Astrocyte (in vitro differentiated cells and primary cell): Measurements from ENCODE around the gene MCF2L2.

ENCODE experiments used
- CTCF ChIP-seq: IDR thresholded peaks from 2 replicates; pipeline ENCODE4 v1.5.1; 2011; ENCODE audit warnings: low read depth, mild to moderate bottlenecking, inconsistent platforms, low read length, moderate library complexity; ENCODE audit not compliant: insufficient read depth
- EZH2 ChIP-seq: IDR thresholded peaks from 2 replicates; pipeline ENCODE4 v1.6.1; 2012; ENCODE audit warnings: mild to moderate bottlenecking, low read length, inconsistent platforms; ENCODE audit not compliant: insufficient read depth

GRCh38 chr3:183247011-183247589 lies 181.3 kb downstream of the MCF2L2 start:
- TF ChIP-seq EZH2, result no peak
- TF ChIP-seq CTCF, result no peak
